B cell (primary cell): ENCODE data around the gene EXOC6B. TPM values are rescaled to one million over a fixed set of nuclear protein-coding genes. Genes with fewer than 3 reads are reported as not detected.

Source experiments
- ATAC-seq: fragments of 200-7000 bp; cut with Tn5 transposase; one replicate; pipeline ENCODE4 v1.10.0; 2021; ENCODE audit warnings: low read depth, mild to moderate bottlenecking, moderate number of reproducible peaks, moderate library complexity
- CTCF ChIA-PET: fragments of 350-600 bp; sonication (Branson Sonifier 250); formaldehyde crosslinking; loops from one replicate; lab custom pipeline; 2021; ENCODE audit warnings: antibody characterized with exemption, inconsistent platforms; lab: Charles Lee
- POLR2A ChIA-PET: fragments of 350-600 bp; sonication (Branson Sonifier 250); formaldehyde crosslinking; loops from one replicate; lab custom pipeline; 2021; ENCODE audit warnings: antibody characterized with exemption; lab: Charles Lee
- DNase-seq: peaks from one replicate; pipeline ENCODE4 v3.0.0; 2013
- H2AFZ ChIP-seq: 2 replicates; pipeline ENCODE4 v1.6.1; 2012; ENCODE audit warnings: mild to moderate bottlenecking, low read depth, low read length; ENCODE audit not compliant: insufficient read depth, poor library complexity, severe bottlenecking
- H3K27ac ChIP-seq, 2 donors: 1 replicate in 1 of 2; 2 replicates in 1 of 2; pipeline ENCODE4 v1.5.1; 2012 to 2013; ENCODE audit warnings: low read length in 2 of 2, mild to moderate bottlenecking in 2 of 2, moderate library complexity in 1 of 2
- H3K27me3 ChIP-seq, 4 experiments: fragments of 200-600 bp in 1 of 4; sonication (generic) in 1 of 4; replicated peaks in 1 of 4; 1 replicate in 2 of 4; 2 replicates in 2 of 4; pipeline versions ENCODE4 v1.6.1 to v1.7.0; 2013 to 2016; ENCODE audit warnings: low read length in 3 of 4, mild to moderate bottlenecking in 2 of 4, mixed read lengths in 1 of 4, moderate library complexity in 1 of 4; ENCODE audit not compliant: insufficient read depth in 4 of 4, control insufficient read depth in 3 of 4; ENCODE audit errors: control extremely low read depth in 1 of 4
- H3K36me3 ChIP-seq, 2 experiments: replicated peaks in 1 of 2; 1 replicate in 1 of 2; 2 replicates in 1 of 2; pipeline versions ENCODE4 v1.6.1 to v1.7.1; 2013; ENCODE audit warnings: low read length in 1 of 2; ENCODE audit not compliant: insufficient read depth in 2 of 2, control insufficient read depth in 1 of 2; ENCODE audit errors: control extremely low read depth in 1 of 2, extremely low read depth in 1 of 2
- H3K4me1 ChIP-seq, 2 donors: fragments of 200-600 bp in 1 of 2; sonication (generic) in 1 of 2; 1 replicate in 1 of 2; 2 replicates in 1 of 2; pipeline versions ENCODE4 v1.5.1 to v1.6.1; 2013 to 2017; ENCODE audit warnings: low read length in 2 of 2; ENCODE audit not compliant: control insufficient read depth in 2 of 2, insufficient read depth in 2 of 2
- H3K4me2 ChIP-seq: replicated peaks from 2 replicates; pipeline ENCODE3; 2012; ENCODE audit warnings: mild to moderate bottlenecking, low read depth, low read length; ENCODE audit not compliant: poor library complexity, severe bottlenecking
- H3K4me3 ChIP-seq, 5 experiments: fragments of 200-600 bp in 1 of 5; sonication (generic) in 1 of 5; 1 replicate in 3 of 5; 2 replicates in 2 of 5; pipeline versions ENCODE4 v1.5.1 to v1.7.0; 2011 to 2016; ENCODE audit warnings: low read length in 4 of 5, mild to moderate bottlenecking in 4 of 5, low read depth in 2 of 5, control low read depth in 1 of 5, moderate library complexity in 1 of 5; ENCODE audit not compliant: insufficient read depth in 1 of 5; ENCODE audit errors: control extremely low read depth in 1 of 5, extremely low read depth in 1 of 5
- H3K79me2 ChIP-seq: fragments of 200-600 bp; sonication (generic); one replicate; pipeline ENCODE4 v1.6.0; 2016; ENCODE audit warnings: low read length; ENCODE audit not compliant: control insufficient read depth, insufficient read depth
- H3K9ac ChIP-seq: fragments of 200-600 bp; sonication (generic); 2 replicates; pipeline ENCODE4 v1.6.1; 2017; ENCODE audit warnings: mild to moderate bottlenecking, low read length, moderate library complexity
- H3K9me3 ChIP-seq, 3 donors: one replicate each; pipeline versions ENCODE4 v1.6.1 to v1.7.1; 2013; ENCODE audit warnings: low read length in 2 of 3; ENCODE audit not compliant: control insufficient read depth in 2 of 3, insufficient read depth in 1 of 3; ENCODE audit errors: control extremely low read depth in 1 of 3
- H4K20me1 ChIP-seq: 2 replicates; pipeline ENCODE4 v1.6.0; 2012; ENCODE audit warnings: mild to moderate bottlenecking, low read length; ENCODE audit not compliant: insufficient read depth, control insufficient read depth, poor library complexity, severe bottlenecking
- H3K27ac Mint-ChIP-seq: one replicate; pipeline ENCODE4 v1.8.0; 2021; ENCODE audit warnings: mixed read lengths
- H3K27me3 Mint-ChIP-seq: one replicate; pipeline ENCODE4 v1.8.0; 2021; ENCODE audit warnings: mixed read lengths
- H3K4me1 Mint-ChIP-seq: one replicate; pipeline ENCODE4 v1.8.0; 2021; ENCODE audit warnings: mixed read lengths
- H3K4me3 Mint-ChIP-seq: one replicate; pipeline ENCODE4 v1.8.0; 2021; ENCODE audit warnings: mixed read lengths
- H3K9me3 Mint-ChIP-seq: one replicate; pipeline ENCODE4 v1.8.0; 2022; ENCODE audit warnings: mixed read lengths; ENCODE audit not compliant: insufficient read depth
- EZH2 ChIP-seq: IDR thresholded peaks from 2 replicates; pipeline ENCODE4 v1.6.1; 2012; ENCODE audit warnings: borderline replicate concordance, low read depth, mild to moderate bottlenecking, moderate library complexity, low read length; ENCODE audit not compliant: insufficient read depth, poor library complexity, severe bottlenecking
- WGBS: methylation state at CpG from one replicate; pipeline ENCODE4 v1.1.5; 2013; ENCODE audit warnings: missing lambda C conversion rate; ENCODE audit not compliant: insufficient coverage; 5-methylcytosine and 5-hydroxymethylcytosine counted together
- intact Hi-C: fragments of 100-400 bp; cut with micrococcal nuclease; formaldehyde crosslinking; loops from one replicate; pipeline ENCODE4 v1.10.0; 2022
- polyA plus RNA-seq: library from polyadenylated mRNA; depleted of rRNA; stranded (reverse); fragments of >200 nt; gene quantifications from 2 replicates; pipeline ENCODE4 v1.2.3, GENCODE V29; 2012
- total RNA-seq, 2 donors: library from RNA; stranded (reverse); fragments of 120-200 nt in 1 of 2; gene quantifications; 1 replicate in 1 of 2; 2 replicates in 1 of 2; pipeline versions ENCODE4 v1.2.3 to v1.2.4, GENCODE V29; 2013 to 2022
- TF ChIP-seq, protein P1 (sequence below): fragments of 200-600 bp; IDR thresholded peaks from one replicate; pipeline ENCODE4 v1.8.0; 2022; ENCODE audit warnings: antibody characterized with exemption, mild to moderate bottlenecking

EXOC6B gene
- total and polyA plus RNA-seq, 2 donors (not counting 1 experiment from before 2014, with no cell fraction given), result 4.8 to 22.6 TPM

DNA sequence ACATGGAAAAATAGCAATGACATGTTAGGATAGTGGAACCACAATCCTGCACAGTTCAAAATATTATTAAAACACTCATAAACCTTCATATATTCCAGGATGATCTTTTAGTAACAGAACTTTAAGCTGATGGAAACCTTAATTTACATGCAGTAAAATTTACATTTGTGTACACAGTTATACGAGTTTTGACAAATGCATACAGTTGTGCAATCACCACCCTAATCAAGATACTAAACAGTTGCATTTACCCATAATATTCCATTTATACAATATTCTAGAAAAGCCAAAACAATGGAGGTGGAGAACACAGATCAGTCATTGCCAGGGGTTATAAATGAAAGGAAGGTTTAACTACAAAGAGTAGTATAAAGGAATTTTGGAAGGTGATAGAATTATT lies 117.6 kb downstream of the EXOC6B start:
- Mint-ChIP-seq H3K4me1 (peaks cover 7% of the 10 kb centered on the region), H3K9me3 (no peaks in the 10 kb centered on the region), H3K4me3 (no peak overlapping the region), H3K27me3 (no peaks in the 10 kb centered on the region), H3K27ac (no peak overlapping the region)
- H3K9ac ChIP-seq, result no peak overlapping the region
- DNase-seq, result no peak
- no peak overlapping the region for H3K27ac ChIP-seq
- no peak overlapping the region for H2AFZ ChIP-seq
- CTCF ChIA-PET, result interaction anchor here (0.7 kb wide), 1 partner anchor 1193 kb away, joined by 5 read pairs; no protein-coding TSS in a partner anchor
- no peaks in the 10 kb centered on the region for H3K27me3 ChIP-seq
- H3K4me1 ChIP-seq, result no peaks in the 10 kb centered on the region
- no CpG with 5 or more reads among the region's 1 CpG for WGBS
- H3K79me2 ChIP-seq, result no peaks in the 10 kb centered on the region
- ATAC-seq, result no peak
- POLR2A ChIA-PET, result no interaction called here
- no peaks in the 10 kb centered on the region for H4K20me1 ChIP-seq
- intact Hi-C loops, result no loop called here
- TF ChIP-seq, protein P1, sequence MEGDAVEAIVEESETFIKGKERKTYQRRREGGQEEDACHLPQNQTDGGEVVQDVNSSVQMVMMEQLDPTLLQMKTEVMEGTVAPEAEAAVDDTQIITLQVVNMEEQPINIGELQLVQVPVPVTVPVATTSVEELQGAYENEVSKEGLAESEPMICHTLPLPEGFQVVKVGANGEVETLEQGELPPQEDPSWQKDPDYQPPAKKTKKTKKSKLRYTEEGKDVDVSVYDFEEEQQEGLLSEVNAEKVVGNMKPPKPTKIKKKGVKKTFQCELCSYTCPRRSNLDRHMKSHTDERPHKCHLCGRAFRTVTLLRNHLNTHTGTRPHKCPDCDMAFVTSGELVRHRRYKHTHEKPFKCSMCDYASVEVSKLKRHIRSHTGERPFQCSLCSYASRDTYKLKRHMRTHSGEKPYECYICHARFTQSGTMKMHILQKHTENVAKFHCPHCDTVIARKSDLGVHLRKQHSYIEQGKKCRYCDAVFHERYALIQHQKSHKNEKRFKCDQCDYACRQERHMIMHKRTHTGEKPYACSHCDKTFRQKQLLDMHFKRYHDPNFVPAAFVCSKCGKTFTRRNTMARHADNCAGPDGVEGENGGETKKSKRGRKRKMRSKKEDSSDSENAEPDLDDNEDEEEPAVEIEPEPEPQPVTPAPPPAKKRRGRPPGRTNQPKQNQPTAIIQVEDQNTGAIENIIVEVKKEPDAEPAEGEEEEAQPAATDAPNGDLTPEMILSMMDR, result no peak
- no peak for TF ChIP-seq EZH2
- H3K4me2 ChIP-seq, result no peak overlapping the region
- no peaks in the 10 kb centered on the region for H3K9me3 ChIP-seq
- H3K36me3 ChIP-seq, result no peaks in the 10 kb centered on the region
- H3K4me3 ChIP-seq, result no peak overlapping the region

DNA sequence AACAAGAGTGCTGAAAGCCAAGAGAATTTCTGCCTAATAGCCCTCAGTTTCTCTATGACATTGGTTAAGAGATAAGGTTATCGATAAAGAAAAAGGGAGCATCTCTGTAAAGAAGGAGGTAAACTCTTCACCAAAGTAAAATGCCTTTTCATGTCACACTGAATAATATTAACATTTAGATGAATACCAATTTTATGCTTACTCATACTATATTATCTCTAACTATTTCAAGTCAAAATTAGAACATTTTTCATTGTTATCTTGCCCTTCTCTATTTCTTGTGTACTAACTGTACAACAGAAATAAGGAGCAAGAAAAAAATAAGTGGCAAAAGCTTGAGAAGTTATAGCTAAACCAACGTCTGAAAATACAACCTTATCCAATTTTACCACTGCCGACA lies 127.5 kb downstream of the EXOC6B start:
- no peaks in the 10 kb centered on the region for H3K79me2 ChIP-seq
- no peaks in the 10 kb centered on the region for H3K27me3 ChIP-seq
- H3K4me1 ChIP-seq, result no peaks in the 10 kb centered on the region
- TF ChIP-seq, protein P1, result no peak
- no peak for TF ChIP-seq EZH2
- no peak overlapping the region for H2AFZ ChIP-seq
- ChIA-PET POLR2A (no interaction called here), CTCF (no interaction called here)
- no peak overlapping the region for H3K27ac ChIP-seq
- ATAC-seq (no peak), DNase-seq (no peak)
- WGBS, result no CpG with 5 or more reads among the region's 3 CpGs
- H3K9me3 ChIP-seq, result no peaks in the 10 kb centered on the region
- no peak overlapping the region for H3K27ac Mint-ChIP-seq
- H3K4me3 ChIP-seq, result no peak overlapping the region
- intact Hi-C loops, result no loop called here
- H4K20me1 ChIP-seq, result no peaks in the 10 kb centered on the region
- H3K36me3 ChIP-seq, result no peaks in the 10 kb centered on the region
- no peaks in the 10 kb centered on the region for H3K4me1 Mint-ChIP-seq
- no peaks in the 10 kb centered on the region for H3K9me3 Mint-ChIP-seq
- no peak overlapping the region for H3K4me2 ChIP-seq
- H3K27me3 Mint-ChIP-seq, result no peaks in the 10 kb centered on the region
- H3K9ac ChIP-seq, result no peak overlapping the region
- H3K4me3 Mint-ChIP-seq, result no peak overlapping the region
